NCI-H526 treated with DMSO at 0.1 percent for 48 hours (cell line): ENCODE measurements around the gene LGALSL.

Source experiments
- DNase-seq: peaks from one replicate; lab custom pipeline; 2025; lab: John Stamatoyannopoulos, UW

Gene LGALSL

GRCh38 chr2:64453770-64454385 lies at the start of gene LGALSL:
LGALSL (plus strand) TSS chr2:64454162; CDS start chr2:64454546, 384 bp downstream.
- peak; percentile 50 for DNase-seq

- no peak for DNase-seq
These were observed 49.2 kb upstream of the LGALSL start for GRCh38 chr2:64404743-64405142.

GRCh38 chr2:64405581-64406406 lies 48.2 kb upstream of the LGALSL start:
- no peak for DNase-seq

GRCh38 chr2:64406407-64406774 lies 47.6 kb upstream of the LGALSL start:
- no peak for DNase-seq

GRCh38 chr2:64408031-64408430 lies 45.9 kb upstream of the LGALSL start:
- DNase-seq = no peak

- DNase-seq = no peak
These were observed 43.3 kb upstream of the LGALSL start for GRCh38 chr2:64410671-64411070.

- no peak for DNase-seq
These were observed 41.3 kb upstream of the LGALSL start for GRCh38 chr2:64412671-64413070.

GRCh38 chr2:64414736-64415435 lies 39.1 kb upstream of the LGALSL start:
- no peak for DNase-seq

GRCh38 chr2:64417624-64418023 lies 36.3 kb upstream of the LGALSL start:
- DNase-seq = no peak

- no peak for DNase-seq
These were observed 34.3 kb upstream of the LGALSL start for GRCh38 chr2:64419596-64420165.

- DNase-seq = no peak
These were observed 33.3 kb upstream of the LGALSL start for GRCh38 chr2:64420677-64421076.

GRCh38 chr2:64421201-64421600 lies 32.8 kb upstream of the LGALSL start:
- no peak for DNase-seq

- no peak for DNase-seq
These were observed 31.5 kb upstream of the LGALSL start for GRCh38 chr2:64422466-64422865.

GRCh38 chr2:64423303-64423702 lies 30.7 kb upstream of the LGALSL start:
- no peak for DNase-seq

- DNase-seq = no peak
These were observed 29.5 kb upstream of the LGALSL start for GRCh38 chr2:64424416-64424987.

GRCh38 chr2:64426183-64426952 lies 27.6 kb upstream of the LGALSL start:
- DNase-seq = peak; percentile 18

GRCh38 chr2:64434039-64434657 lies 19.8 kb upstream of the LGALSL start:
- DNase-seq = no peak

- no peak for DNase-seq
These were observed 16.1 kb upstream of the LGALSL start for GRCh38 chr2:64437883-64438282.

GRCh38 chr2:64439194-64439593 lies 14.8 kb upstream of the LGALSL start:
- no peak for DNase-seq

- no peak for DNase-seq
These were observed 13.1 kb upstream of the LGALSL start for GRCh38 chr2:64440843-64441242.

GRCh38 chr2:64442277-64442676 lies 11.7 kb upstream of the LGALSL start:
- DNase-seq = no peak
